Left lung (tissue), 10 donors: Measurements from ENCODE around the gene MCEMP1. TPM values are rescaled to one million over a fixed set of nuclear protein-coding genes. Genes with fewer than 3 reads are reported as not detected.
A peak's percentile ranks its signal among the peaks of the same experiment; 100 is the strongest.

Source experiments
- ATAC-seq: fragments of 200-7000 bp; cut with Tn5 transposase; one replicate; pipeline ENCODE4 v1.9.1; 2020; ENCODE audit warnings: moderate library complexity
- DNase-seq, 4 donors: peaks; one replicate each; pipeline ENCODE4 v3.0.0-alpha.2; 2013 to 2020
- H3K27ac ChIP-seq, 2 donors: fragments of 200-600 bp; sonication (generic) in 1 of 2; one replicate each; pipeline versions ENCODE4 v1.5.0 to v1.8.0; 2020 to 2021
- H3K27me3 ChIP-seq, 2 donors: fragments of 200-600 bp; sonication (generic) in 1 of 2; one replicate each; pipeline versions ENCODE4 v1.5.0 to v1.8.0; 2020 to 2021
- H3K36me3 ChIP-seq, 2 donors: fragments of 200-600 bp; sonication (generic) in 1 of 2; one replicate each; pipeline versions ENCODE4 v1.5.0 to v1.8.0; 2020 to 2021
- H3K4me1 ChIP-seq, 2 donors: fragments of 200-600 bp; one replicate each; pipeline ENCODE4 v1.8.0; 2021
- H3K4me3 ChIP-seq, 2 donors: fragments of 200-600 bp; sonication (generic) in 1 of 2; one replicate each; pipeline versions ENCODE4 v1.5.0 to v1.8.0; 2020 to 2021; ENCODE audit warnings: mild to moderate bottlenecking in 1 of 2
- H3K9me3 ChIP-seq, 2 donors: fragments of 200-600 bp; sonication (generic) in 1 of 2; one replicate each; pipeline versions ENCODE4 v1.5.0 to v1.8.0; 2020 to 2021
- intact Hi-C, 2 donors: fragments of 100-400 bp; cut with DNase I; formaldehyde crosslinking; loops; one replicate each; pipeline versions ENCODE4 v1.11.2 to v1.14.2; 2022
- polyA plus RNA-seq, 6 donors: library from polyadenylated mRNA; unstranded; fragments of 120-200 nt; gene quantifications; one replicate each; pipeline ENCODE4 v1.2.1, GENCODE V29; 2013; ENCODE audit not compliant: insufficient read length in 6 of 6
- total RNA-seq, 2 donors: library from RNA; stranded (reverse); fragmentation: NEBNext Ultra II Directional; extraction: Animal tissue kit (Norgen Biotek cat#: 25700); gene quantifications; one replicate each; pipeline ENCODE4 v1.2.1, GENCODE V29; 2021
- TF ChIP-seq, protein P1 (sequence below), 2 donors: fragments of 200-600 bp; sonication (generic) in 1 of 2; IDR thresholded peaks; one replicate each; pipeline versions ENCODE4 v1.5.0 to v1.8.0; 2021; ENCODE audit warnings: antibody characterized with exemption in 2 of 2
- donor health status: DM: no; HTN: yes; CAD: no.
- donor health status: DM: no; HTN: no; CAD: no.

The MCEMP1 gene
- total and polyA plus RNA-seq, 8 donors = 0.32 to 112 (median 0.62) TPM

DNA sequence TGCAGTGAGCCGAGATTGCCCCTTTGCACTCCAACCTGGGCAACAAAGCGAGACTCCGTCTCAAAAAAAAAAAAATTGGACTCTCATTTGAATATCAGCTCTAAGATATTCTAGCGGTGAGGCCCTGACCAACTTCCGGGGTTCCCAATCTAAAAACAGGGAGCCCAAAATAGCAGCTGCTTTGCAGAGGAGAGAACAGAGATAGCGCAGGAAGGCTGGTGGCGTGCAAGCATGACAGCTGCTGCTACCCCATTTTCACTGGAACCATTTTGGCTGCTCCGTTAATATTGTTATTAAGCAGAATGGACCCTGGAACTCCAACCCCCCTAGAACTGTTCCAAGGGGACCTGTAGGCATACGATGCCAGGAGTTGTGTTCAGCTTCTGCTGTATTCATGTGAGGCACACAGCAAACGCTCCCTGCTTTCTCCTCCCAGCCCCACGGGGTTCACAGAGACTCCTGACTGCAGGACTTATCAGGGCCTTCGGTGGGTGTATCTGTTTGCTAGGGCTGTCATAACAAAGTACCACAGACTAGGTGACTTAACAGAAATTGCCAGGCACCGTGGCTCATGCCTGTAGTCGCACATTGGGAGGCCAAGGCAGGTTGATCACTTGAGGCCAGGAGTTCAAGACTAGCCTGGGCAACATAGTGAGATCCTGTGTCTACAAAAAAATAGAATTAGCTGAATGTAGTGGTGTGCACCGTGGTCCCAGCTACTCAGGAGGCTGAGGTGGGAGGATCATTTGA lies 28.4 kb upstream of the MCEMP1 start:
- no peak for DNase-seq
- Histone ChIP-seq H3K36me3 (peaks cover 0 to 39% of the 10 kb centered on the region in 2 donors), H3K4me1 (peaks cover 4 to 58% of the 10 kb centered on the region in 2 donors), H3K9me3 (no peaks in the 10 kb centered on the region), H3K4me3 (no peak overlapping the region), H3K27me3 (peaks cover 0 to 6% of the 10 kb centered on the region in 2 donors), H3K27ac (no peak overlapping the region)
- ATAC-seq = no peak
- intact Hi-C loops = no loop called here
- TF ChIP-seq, protein P1, sequence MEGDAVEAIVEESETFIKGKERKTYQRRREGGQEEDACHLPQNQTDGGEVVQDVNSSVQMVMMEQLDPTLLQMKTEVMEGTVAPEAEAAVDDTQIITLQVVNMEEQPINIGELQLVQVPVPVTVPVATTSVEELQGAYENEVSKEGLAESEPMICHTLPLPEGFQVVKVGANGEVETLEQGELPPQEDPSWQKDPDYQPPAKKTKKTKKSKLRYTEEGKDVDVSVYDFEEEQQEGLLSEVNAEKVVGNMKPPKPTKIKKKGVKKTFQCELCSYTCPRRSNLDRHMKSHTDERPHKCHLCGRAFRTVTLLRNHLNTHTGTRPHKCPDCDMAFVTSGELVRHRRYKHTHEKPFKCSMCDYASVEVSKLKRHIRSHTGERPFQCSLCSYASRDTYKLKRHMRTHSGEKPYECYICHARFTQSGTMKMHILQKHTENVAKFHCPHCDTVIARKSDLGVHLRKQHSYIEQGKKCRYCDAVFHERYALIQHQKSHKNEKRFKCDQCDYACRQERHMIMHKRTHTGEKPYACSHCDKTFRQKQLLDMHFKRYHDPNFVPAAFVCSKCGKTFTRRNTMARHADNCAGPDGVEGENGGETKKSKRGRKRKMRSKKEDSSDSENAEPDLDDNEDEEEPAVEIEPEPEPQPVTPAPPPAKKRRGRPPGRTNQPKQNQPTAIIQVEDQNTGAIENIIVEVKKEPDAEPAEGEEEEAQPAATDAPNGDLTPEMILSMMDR (IDR thresholded peaks at IDR 0.05) = no peak

DNA sequence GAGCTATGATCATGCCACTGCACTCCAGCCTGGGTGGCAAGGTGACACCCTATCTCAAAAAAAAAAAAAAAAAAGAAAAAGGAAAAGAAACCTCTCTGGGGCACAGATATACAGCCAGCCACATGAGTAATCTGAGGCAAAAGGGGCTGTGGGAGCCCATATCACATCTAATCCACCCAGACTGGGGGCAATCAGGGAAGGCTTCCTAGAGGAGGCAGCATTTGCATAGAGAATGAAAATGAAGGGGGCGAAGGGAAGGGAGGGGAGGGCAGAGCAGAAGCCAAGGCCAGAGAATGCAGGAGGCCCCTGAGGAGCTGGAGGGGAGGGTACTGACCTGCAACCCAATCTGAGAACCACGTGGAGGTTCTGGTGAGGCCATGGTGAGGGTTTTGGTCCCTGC lies 26.7 kb upstream of the MCEMP1 start:
- peaks cover 0 to 29% of the 10 kb centered on the region in 2 donors for H3K36me3 ChIP-seq
- peaks cover 0 to 6% of the 10 kb centered on the region in 2 donors for H3K27me3 ChIP-seq
- ATAC-seq (no peak), DNase-seq (no peak)
- no peak overlapping the region for H3K4me3 ChIP-seq
- no peak overlapping the region for H3K27ac ChIP-seq
- intact Hi-C loops = no loop called here
- H3K4me1 ChIP-seq = peaks cover 4 to 63% of the 10 kb centered on the region in 2 donors
- no peaks in the 10 kb centered on the region for H3K9me3 ChIP-seq
- TF ChIP-seq, protein P1 (IDR thresholded peaks at IDR 0.05) = no peak

DNA sequence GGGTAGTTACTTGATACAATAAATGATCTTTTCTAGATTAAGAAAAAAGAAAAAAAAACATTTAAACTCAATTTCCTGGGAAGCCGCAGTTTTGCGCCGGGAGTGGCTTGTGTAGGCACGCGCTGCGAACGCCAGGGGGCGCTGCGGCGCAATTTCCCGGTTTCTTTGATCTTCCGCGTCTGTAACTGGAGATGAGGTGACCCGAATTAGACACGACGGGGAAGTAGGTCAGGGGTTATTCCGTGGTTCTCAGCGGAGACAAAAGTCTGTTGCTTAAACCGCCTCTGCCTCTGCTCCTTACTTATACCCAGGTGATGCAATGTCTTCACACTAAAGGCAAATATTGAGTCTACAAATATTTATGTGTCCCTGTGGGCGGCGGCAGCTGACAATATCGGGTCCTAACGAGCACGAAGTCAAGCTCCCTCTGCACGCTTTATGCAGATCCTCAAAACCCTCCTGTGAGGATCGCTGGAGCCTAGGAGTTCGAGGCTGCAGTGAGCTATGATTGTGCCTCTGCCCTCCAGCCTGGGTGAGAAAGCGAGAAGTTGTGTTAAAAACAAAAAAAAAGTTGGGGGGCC lies 24.7 kb upstream of the MCEMP1 start:
- Histone ChIP-seq H3K36me3 (peaks cover 0 to 13% of the 10 kb centered on the region in 2 donors), H3K9me3 (no peaks in the 10 kb centered on the region), H3K27ac (peak overlapping the region; percentile 51 to 97), H3K27me3 (no peaks in the 10 kb centered on the region), H3K4me3 (peak overlapping the region in 1 of 2 donors; percentile 17), H3K4me1 (peaks cover 4 to 62% of the 10 kb centered on the region in 2 donors)
- DNase-seq (peak; percentile 75 to 97 (median 89)), ATAC-seq (peak; percentile 88)
- TF ChIP-seq, protein P1 (IDR thresholded peaks at IDR 0.05) = peak; percentile 97 to 99
- intact Hi-C loops = no loop called here

DNA sequence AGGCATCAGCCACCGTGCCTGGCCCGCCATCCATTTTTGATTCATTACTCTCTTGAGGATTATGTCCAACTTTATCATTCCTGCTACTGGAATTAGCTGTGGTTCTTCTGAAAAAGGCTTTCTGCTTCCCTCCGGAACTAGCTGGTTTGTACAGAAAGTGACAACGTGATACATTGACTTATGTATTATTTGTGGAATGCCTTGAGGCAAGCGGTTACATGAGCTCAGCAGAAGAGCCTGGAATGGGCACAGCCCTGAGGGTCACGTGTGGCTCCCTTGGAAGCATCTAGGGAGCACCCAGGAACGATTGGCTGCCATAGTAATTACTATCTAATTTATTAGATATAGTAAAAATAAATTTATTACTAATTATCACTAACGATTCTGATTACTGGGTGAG lies 22.5 kb upstream of the MCEMP1 start:
- H3K4me1 ChIP-seq = peaks cover 4 to 78% of the 10 kb centered on the region in 2 donors
- DNase-seq (no peak), ATAC-seq (no peak)
- no peaks in the 10 kb centered on the region for H3K9me3 ChIP-seq
- no peak overlapping the region for H3K4me3 ChIP-seq
- TF ChIP-seq, protein P1 (IDR thresholded peaks at IDR 0.05) = no peak
- no peaks in the 10 kb centered on the region for H3K27me3 ChIP-seq
- no peaks in the 10 kb centered on the region for H3K36me3 ChIP-seq
- intact Hi-C loops = no loop called here
- H3K27ac ChIP-seq = peak overlapping the region in 1 of 2 donors; percentile 97

DNA sequence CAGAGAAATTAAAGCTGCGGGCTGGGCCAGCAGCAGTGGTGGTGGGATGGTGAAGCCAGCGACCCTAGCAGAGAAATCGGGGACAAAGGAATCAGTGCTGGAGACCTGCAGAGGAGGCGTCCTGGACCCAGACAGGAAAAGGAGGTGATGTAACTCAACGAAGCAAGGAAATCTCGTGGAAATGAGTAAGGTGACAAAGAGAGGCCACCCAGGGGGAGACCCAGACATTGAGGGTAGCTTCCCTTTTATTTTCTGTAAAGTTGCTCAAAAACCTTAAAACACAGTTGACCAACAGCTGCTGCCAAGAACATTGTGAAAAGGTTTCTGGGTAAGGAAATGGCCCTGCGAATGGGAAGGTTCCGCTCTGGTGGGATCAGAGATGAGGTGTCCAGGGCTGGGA lies 21.3 kb upstream of the MCEMP1 start:
- ATAC-seq = no peak
- intact Hi-C loops = no loop called here

More for the DNA sequence above, 21.3 kb upstream of the MCEMP1 start:
- Histone ChIP-seq H3K36me3 (no peaks in the 10 kb centered on the region), H3K27ac (peak overlapping the region in 1 of 2 donors; percentile 97), H3K4me1 (peaks cover 4 to 78% of the 10 kb centered on the region in 2 donors), H3K4me3 (no peak overlapping the region), H3K27me3 (peaks cover 0 to 4% of the 10 kb centered on the region in 2 donors), H3K9me3 (no peaks in the 10 kb centered on the region)
- no peak for DNase-seq
- TF ChIP-seq, protein P1 (IDR thresholded peaks at IDR 0.05) = no peak
